Uterus (tissue), 4 donors: ENCODE measurements around the gene SART1. TPM values are rescaled to one million over a fixed set of nuclear protein-coding genes. Genes with fewer than 3 reads are reported as not detected.

Experiments
- DNase-seq, 2 donors: peaks; one replicate each; pipeline ENCODE4 v3.0.0-alpha.2; 2019 to 2020
- H3K27ac ChIP-seq, 2 donors: fragments of 200-600 bp; sonication (generic); 1 replicate in 1 of 2; 2 replicates in 1 of 2; pipeline ENCODE4 v1.5.1; 2016 to 2018
- H3K27me3 ChIP-seq, 2 donors: fragments of 200-600 bp; sonication (generic); one replicate each; pipeline ENCODE4 v1.5.1; 2018 to 2019; ENCODE audit warnings: control low read depth in 1 of 2
- H3K36me3 ChIP-seq, 2 donors: fragments of 200-600 bp; sonication (generic); one replicate each; pipeline ENCODE4 v1.5.1; 2019; ENCODE audit warnings: control low read depth in 1 of 2
- H3K4me1 ChIP-seq, 2 donors: fragments of 200-600 bp; sonication (generic); one replicate each; pipeline ENCODE4 v1.5.1; 2018 to 2019; ENCODE audit warnings: control low read depth in 1 of 2
- H3K4me3 ChIP-seq, 2 donors: fragments of 200-600 bp; sonication (generic); 1 replicate in 1 of 2; 2 replicates in 1 of 2; pipeline ENCODE4 v1.5.1; 2018 to 2019; ENCODE audit warnings: mild to moderate bottlenecking in 1 of 2
- H3K9me3 ChIP-seq, 2 donors: fragments of 200-600 bp; sonication (generic); one replicate each; pipeline ENCODE4 v1.5.1; 2019; ENCODE audit warnings: control low read depth in 1 of 2
- CTCF ChIP-seq, 4 experiments: fragments of 200-600 bp in 2 of 4; fragments of 450-650 bp in 2 of 4; sonication (generic) in 2 of 4; IDR thresholded peaks; one replicate each; pipeline ENCODE4 v1.5.1; 2016 to 2019; ENCODE audit warnings: antibody characterized with exemption in 4 of 4, mild to moderate bottlenecking in 2 of 4, moderate library complexity in 1 of 4
- POLR2A ChIP-seq, 2 donors: fragments of 450-650 bp; IDR thresholded peaks; one replicate each; pipeline ENCODE4 v1.6.1; 2016; ENCODE audit warnings: antibody characterized with exemption in 2 of 2, mild to moderate bottlenecking in 1 of 2, moderate library complexity in 1 of 2
- intact Hi-C: fragments of 100-400 bp; cut with DNase I; formaldehyde crosslinking; loops from one replicate; pipeline ENCODE4 v1.15.1; 2023; ENCODE audit warnings: low total_unique reads
- total RNA-seq, 4 donors: library from RNA; depleted of rRNA in 3 of 4; stranded (reverse); fragments of >200 nt in 3 of 4; gene quantifications; one replicate each; pipeline versions ENCODE4 v1.1.0 to v1.2.4, GENCODE V29; 2014 to 2023
- donor health status: DM: yes; HTN: yes; CAD: no.

Gene SART1
- total RNA-seq, 4 donors from 2014 or later: 10.3 to 77.9 (median 30.5) TPM

- TF ChIP-seq POLR2A (IDR thresholded peaks at IDR 0.05): peak; percentile 66 to 71
- TF ChIP-seq CTCF (IDR thresholded peaks at IDR 0.05): peak in 2 of 4 experiments; percentile 57 to 58
- Histone ChIP-seq H3K36me3 (no peaks in the 10 kb centered on the region), H3K27me3 (no peaks in the 10 kb centered on the region), H3K4me3 (peak within 1 kb of the TSS; percentile 90 to 98), H3K4me1 (peaks cover 23 to 39% of the 10 kb centered on the region in 2 donors), H3K9me3 (no peaks in the 10 kb centered on the region), H3K27ac (peak within 1 kb of the TSS; percentile 94 to 97)
- peak; percentile 98 to 99 for DNase-seq
- intact Hi-C loops: no loop called here
Measured at GRCh38 chr11:65919141-65919572, 42.4 kb upstream of the SART1 start, which contains the start of gene DRAP1. DRAP1 (plus strand) TSS chr11:65919426; CDS start chr11:65919502, 76 bp downstream.

- H3K4me1 ChIP-seq: peaks cover 23 to 39% of the 10 kb centered on the region in 2 donors
- TF ChIP-seq CTCF (IDR thresholded peaks at IDR 0.05) (no peak), POLR2A (IDR thresholded peaks at IDR 0.05) (no peak)
- intact Hi-C loops: no loop called here
Measured at GRCh38 chr11:65919573-65920371, 41.8 kb upstream of the SART1 start.

DNA sequence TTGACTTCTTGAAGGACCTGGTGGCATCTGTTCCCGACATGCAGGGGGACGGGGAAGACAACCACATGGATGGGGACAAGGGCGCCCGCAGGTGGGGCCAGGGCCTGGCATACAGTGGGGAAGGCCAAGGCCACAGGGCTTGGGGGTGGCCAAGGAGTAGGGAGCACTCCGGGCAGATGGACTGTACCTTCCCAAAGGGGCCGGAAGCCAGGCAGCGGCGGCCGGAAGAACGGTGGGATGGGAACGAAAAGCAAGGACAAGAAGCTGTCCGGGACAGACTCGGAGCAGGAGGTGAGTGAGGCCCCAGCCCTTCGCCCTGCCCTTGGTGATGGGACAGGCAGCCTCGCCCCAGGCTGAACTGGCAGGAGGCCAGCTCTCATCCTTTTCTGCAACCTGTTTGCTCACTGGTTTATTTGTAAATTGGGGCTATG is 41.1 kb upstream of the SART1 start:
- no peak for TF ChIP-seq CTCF (IDR thresholded peaks at IDR 0.05)
- TF ChIP-seq POLR2A (IDR thresholded peaks at IDR 0.05): no peak
- no peaks in the 10 kb centered on the region for H3K27me3 ChIP-seq
- peak; percentile 35 for DNase-seq
- H3K27ac ChIP-seq: peak overlapping the region; percentile 82 to 94
- no peaks in the 10 kb centered on the region for H3K9me3 ChIP-seq
- intact Hi-C loops: no loop called here
- H3K4me3 ChIP-seq: peak overlapping the region; percentile 73 to 97
- no peaks in the 10 kb centered on the region for H3K36me3 ChIP-seq
- H3K4me1 ChIP-seq: peaks cover 23 to 37% of the 10 kb centered on the region in 2 donors

More at GRCh38 chr11:65919573-65920371, 41.8 kb upstream of the SART1 start:
- DNase-seq: peak in 1 of 2 donors; percentile 60
- H3K36me3 ChIP-seq: no peaks in the 10 kb centered on the region
- H3K27ac ChIP-seq: peak overlapping the region; percentile 82 to 94
- H3K27me3 ChIP-seq: no peaks in the 10 kb centered on the region
- no peaks in the 10 kb centered on the region for H3K9me3 ChIP-seq
- peak overlapping the region; percentile 73 to 97 for H3K4me3 ChIP-seq

- H3K4me1 ChIP-seq: peaks cover 23 to 30% of the 10 kb centered on the region in 2 donors
- TF ChIP-seq CTCF (IDR thresholded peaks at IDR 0.05) (no peak), POLR2A (IDR thresholded peaks at IDR 0.05) (no peak)
- H3K36me3 ChIP-seq: no peaks in the 10 kb centered on the region
- no peaks in the 10 kb centered on the region for H3K9me3 ChIP-seq
- H3K27me3 ChIP-seq: no peaks in the 10 kb centered on the region
- H3K27ac ChIP-seq: peak overlapping the region in 1 of 2 donors; percentile 94
- H3K4me3 ChIP-seq: no peak overlapping the region
- intact Hi-C loops: no loop called here
- DNase-seq: no peak
Measured at GRCh38 chr11:65921033-65921555, 40.4 kb upstream of the SART1 start.

GRCh38 chr11:65921876-65922275 is 39.7 kb upstream of the SART1 start:
- H3K27me3 ChIP-seq: no peaks in the 10 kb centered on the region
- DNase-seq: no peak
- no peak overlapping the region for H3K4me3 ChIP-seq
- intact Hi-C loops: no loop called here
- peaks cover 19 to 23% of the 10 kb centered on the region in 2 donors for H3K4me1 ChIP-seq
- TF ChIP-seq CTCF (IDR thresholded peaks at IDR 0.05) (no peak), POLR2A (IDR thresholded peaks at IDR 0.05) (no peak)
- H3K27ac ChIP-seq: no peak overlapping the region
- no peaks in the 10 kb centered on the region for H3K9me3 ChIP-seq
- no peaks in the 10 kb centered on the region for H3K36me3 ChIP-seq
